ENCODE measurements around the gene MASP1.

DNA sequence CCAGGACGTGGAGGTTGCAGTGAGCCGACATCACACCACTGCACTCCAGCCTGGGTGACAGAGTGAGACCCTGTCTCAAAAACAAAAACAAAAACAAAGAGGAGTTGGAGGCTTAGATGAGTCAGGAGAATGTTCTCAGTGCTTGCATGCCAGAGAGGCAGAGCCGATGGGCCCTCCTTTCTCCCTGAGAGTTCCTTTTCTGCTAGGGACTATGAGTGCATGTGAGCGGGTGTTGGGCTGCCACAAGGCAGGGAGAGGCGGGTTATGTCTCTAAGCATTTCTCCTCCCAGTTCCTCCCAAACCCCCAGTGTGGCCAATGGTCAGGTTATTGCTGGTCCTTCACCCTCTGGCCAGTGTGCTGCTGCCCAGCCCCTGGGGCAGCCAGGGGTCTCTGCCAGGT lies 49.1 kb downstream of the MASP1 start:
- TF ChIP-seq, protein P1, sequence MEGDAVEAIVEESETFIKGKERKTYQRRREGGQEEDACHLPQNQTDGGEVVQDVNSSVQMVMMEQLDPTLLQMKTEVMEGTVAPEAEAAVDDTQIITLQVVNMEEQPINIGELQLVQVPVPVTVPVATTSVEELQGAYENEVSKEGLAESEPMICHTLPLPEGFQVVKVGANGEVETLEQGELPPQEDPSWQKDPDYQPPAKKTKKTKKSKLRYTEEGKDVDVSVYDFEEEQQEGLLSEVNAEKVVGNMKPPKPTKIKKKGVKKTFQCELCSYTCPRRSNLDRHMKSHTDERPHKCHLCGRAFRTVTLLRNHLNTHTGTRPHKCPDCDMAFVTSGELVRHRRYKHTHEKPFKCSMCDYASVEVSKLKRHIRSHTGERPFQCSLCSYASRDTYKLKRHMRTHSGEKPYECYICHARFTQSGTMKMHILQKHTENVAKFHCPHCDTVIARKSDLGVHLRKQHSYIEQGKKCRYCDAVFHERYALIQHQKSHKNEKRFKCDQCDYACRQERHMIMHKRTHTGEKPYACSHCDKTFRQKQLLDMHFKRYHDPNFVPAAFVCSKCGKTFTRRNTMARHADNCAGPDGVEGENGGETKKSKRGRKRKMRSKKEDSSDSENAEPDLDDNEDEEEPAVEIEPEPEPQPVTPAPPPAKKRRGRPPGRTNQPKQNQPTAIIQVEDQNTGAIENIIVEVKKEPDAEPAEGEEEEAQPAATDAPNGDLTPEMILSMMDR (IDR thresholded peaks at IDR 0.05; ENCODE audit: low read length), result no peak
- TF ChIP-seq EZH2 (IDR thresholded peaks at IDR 0.05; ENCODE audit: borderline replicate concordance, low read length), result no peak
